Measurements from ENCODE around the gene FUZ.
A peak's percentile ranks its signal among the peaks of the same experiment; 100 is the strongest.

Gene FUZ

DNA sequence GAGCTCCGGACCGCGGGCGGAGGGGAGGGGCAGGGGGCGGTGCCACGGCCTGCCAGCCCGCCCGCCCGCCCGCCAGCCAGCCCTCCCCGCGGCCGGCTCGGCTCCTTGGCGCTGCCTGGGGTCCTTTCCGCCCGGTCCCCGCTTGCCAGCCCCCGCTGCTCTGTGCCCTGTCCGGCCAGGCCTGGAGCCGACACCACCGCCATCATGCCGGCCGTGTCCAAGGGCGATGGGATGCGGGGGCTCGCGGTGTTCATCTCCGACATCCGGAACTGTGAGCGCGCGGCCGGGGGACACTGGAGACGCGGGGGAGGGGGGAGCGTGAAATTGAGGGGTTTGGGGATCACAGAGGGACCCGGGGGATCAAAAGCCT is 46.2 kb downstream of the FUZ start, which contains the start of gene AP2A1:
Gene AP2A1, plus strand, starts transcription at position 72 of the 370 bp plus-strand sequence. Its CDS starts 133 bp downstream, at position 205.
- Histone ChIP-seq H3K4me3 (ENCODE audit: low read length) (peak within 1 kb of the TSS; percentile 92), H3K27me3 (ENCODE audit: control insufficient read depth, insufficient read depth, low read length) (no peaks in the 10 kb centered on the region), H3K27ac (ENCODE audit: low read length) (peak within 1 kb of the TSS; percentile 78), H3K36me3 (ENCODE audit: control insufficient read depth, low read depth, low read length) (no peaks in the 10 kb centered on the region), H3K4me1 (ENCODE audit: control insufficient read depth, low read depth, low read length) (no peaks in the 10 kb centered on the region), H3K9ac (ENCODE audit: low read length) (peak within 1 kb of the TSS; percentile 90), H3K9me3 (ENCODE audit: control insufficient read depth, low read depth, low read length) (no peaks in the 10 kb centered on the region)

DNA sequence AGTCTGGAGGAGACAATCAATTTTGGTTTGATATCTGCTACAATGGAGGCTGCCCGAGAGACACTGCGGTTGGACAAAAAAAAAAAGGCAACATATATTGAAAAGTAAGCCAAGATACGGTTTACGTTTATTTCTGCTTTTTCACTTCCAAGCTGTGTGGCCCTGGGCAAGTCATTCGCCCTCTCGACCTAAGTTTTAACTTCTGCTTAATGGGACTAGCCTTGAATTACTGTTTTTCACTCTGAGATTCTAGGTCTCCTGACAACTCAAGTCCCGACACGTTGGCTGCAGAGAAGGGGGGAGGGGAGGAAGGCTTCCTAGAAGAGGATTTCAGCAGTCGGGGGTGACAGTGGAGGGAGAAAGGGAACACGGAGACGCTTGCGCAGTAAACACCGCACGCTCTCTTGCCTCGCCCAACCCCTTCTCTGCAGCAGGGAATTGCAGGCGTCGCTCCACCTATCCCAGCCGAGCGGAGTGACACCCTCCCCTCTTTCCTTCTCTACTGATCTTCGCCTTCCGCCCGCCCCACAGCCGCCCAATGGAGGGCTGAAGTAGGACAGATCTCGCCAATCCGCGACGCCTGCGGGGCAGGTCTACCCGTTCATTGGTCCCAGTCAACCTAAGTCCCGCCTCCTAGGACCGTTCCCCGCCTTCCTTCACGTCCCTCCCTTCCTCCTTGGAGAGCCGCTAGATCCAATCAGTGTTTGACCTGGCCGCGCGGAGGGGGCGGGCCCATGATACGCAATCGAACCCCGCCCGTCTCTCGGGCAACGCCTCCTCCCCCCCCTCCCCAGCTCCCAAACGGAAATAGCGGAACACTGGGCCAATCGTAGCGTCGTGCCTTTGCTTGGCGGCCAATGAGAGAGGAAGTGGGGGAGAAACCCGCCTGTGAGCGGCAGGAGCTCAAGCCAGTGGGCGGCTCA is 46.8 kb downstream of the FUZ start:
- no peaks in the 10 kb centered on the region for H3K4me1 ChIP-seq (ENCODE audit: control insufficient read depth, low read depth, low read length)
- peak overlapping the region; percentile 42 for H3K4me3 ChIP-seq (ENCODE audit: low read length)

DNA sequence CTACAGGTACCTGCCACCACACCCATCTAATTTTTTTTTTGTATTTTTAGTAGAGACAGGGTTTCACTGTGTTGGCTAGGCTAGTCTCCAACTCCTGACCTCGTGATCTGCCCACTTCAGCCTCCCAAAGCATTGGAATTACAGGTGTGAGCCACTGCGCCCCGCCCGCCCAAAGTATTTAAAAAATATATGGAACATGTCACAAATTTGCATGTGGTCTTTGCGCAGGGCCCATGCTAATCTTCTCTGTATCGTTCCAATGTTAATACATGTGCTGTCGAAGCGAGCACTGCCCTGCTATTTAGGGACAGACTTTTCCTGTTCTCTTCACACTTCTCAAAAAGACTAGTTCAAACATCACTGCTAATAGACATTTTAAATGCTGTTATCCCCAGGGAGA is 48.8 kb downstream of the FUZ start:
- Histone ChIP-seq H3K36me3 (ENCODE audit: control insufficient read depth, low read depth, low read length) (no peaks in the 10 kb centered on the region), H3K9ac (ENCODE audit: low read length) (no peak overlapping the region), H3K4me1 (ENCODE audit: control insufficient read depth, low read depth, low read length) (no peaks in the 10 kb centered on the region), H3K9me3 (ENCODE audit: control insufficient read depth, low read depth, low read length) (no peaks in the 10 kb centered on the region), H3K4me3 (ENCODE audit: low read length) (no peak overlapping the region), H3K27me3 (ENCODE audit: control insufficient read depth, insufficient read depth, low read length) (no peaks in the 10 kb centered on the region), H3K27ac (ENCODE audit: low read length) (no peak overlapping the region)

More for the DNA sequence above, 46.8 kb downstream of the FUZ start:
- Histone ChIP-seq H3K27me3 (ENCODE audit: control insufficient read depth, insufficient read depth, low read length) (no peaks in the 10 kb centered on the region), H3K36me3 (ENCODE audit: control insufficient read depth, low read depth, low read length) (no peaks in the 10 kb centered on the region), H3K9ac (ENCODE audit: low read length) (peak overlapping the region; percentile 90), H3K27ac (ENCODE audit: low read length) (peak overlapping the region; percentile 78), H3K9me3 (ENCODE audit: control insufficient read depth, low read depth, low read length) (no peaks in the 10 kb centered on the region)

DNA sequence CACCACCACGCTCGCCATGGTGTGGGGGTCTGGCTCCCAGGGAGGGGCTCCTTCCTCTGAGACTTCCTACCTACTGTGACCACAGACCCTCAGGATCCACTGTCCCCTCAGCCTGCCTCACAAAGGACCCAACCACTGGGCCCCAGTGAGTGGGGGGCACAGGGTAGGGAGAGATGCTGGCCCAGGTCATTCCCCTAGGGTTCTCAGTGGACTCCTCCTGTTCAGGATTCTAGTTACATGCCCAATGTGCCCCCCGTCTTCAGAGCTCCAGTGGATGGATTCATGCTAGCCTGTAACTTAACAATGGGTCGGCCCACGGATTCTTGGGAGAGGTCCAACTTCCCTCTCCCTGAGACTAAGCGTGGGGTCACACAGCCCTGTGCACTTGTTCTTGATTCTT is 49.9 kb downstream of the FUZ start, which contains the start of gene TSKS:
Gene TSKS, minus strand, starts transcription at position 77 of the 400 bp plus-strand sequence. Its CDS starts 59 bp downstream, at position 18.
- Histone ChIP-seq H3K4me3 (ENCODE audit: low read length) (no peak within 1 kb of the TSS), H3K4me1 (ENCODE audit: control insufficient read depth, low read depth, low read length) (no peaks in the 10 kb centered on the region), H3K27me3 (ENCODE audit: control insufficient read depth, insufficient read depth, low read length) (no peaks in the 10 kb centered on the region), H3K9ac (ENCODE audit: low read length) (no peak within 1 kb of the TSS), H3K36me3 (ENCODE audit: control insufficient read depth, low read depth, low read length) (no peaks in the 10 kb centered on the region), H3K27ac (ENCODE audit: low read length) (no peak within 1 kb of the TSS), H3K9me3 (ENCODE audit: control insufficient read depth, low read depth, low read length) (no peaks in the 10 kb centered on the region)

DNA sequence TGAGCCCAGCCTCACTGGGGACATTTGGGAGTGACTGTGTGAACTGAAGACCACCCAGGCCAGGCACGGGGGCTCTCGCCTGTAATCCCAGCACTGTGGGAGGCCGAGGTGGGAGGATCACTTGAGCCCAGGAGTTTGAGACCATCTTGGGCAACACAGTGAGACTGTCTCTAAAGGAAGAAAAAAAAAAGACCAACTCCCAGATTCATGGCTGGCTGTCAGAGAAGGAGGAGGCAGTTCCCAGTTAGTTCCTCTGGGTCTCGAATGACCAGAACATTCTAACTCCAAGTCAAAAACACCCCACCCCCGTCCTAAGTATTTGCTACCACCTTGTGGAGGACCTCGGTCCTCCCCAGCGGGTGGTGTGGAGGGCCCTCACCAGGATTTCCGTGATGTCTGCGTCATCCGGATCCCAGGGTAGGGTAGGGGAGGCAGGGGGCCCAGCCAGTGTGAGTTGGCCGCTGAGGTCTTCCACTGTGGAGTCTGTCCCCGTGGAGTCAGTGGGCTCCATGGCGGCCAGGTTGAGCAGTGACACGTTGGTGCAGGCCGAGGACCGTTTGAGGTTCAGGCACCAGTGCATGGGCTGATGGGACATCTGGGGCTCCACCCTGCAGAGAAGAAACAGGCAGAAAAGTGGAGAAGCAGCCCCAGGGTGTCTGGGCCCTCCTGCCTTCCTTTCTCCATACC is 51.3 kb downstream of the FUZ start:
- Histone ChIP-seq H3K27me3 (ENCODE audit: control insufficient read depth, insufficient read depth, low read length) (no peaks in the 10 kb centered on the region), H3K27ac (ENCODE audit: low read length) (no peak overlapping the region), H3K4me1 (ENCODE audit: control insufficient read depth, low read depth, low read length) (no peaks in the 10 kb centered on the region), H3K4me3 (ENCODE audit: low read length) (no peak overlapping the region), H3K9me3 (ENCODE audit: control insufficient read depth, low read depth, low read length) (no peaks in the 10 kb centered on the region), H3K36me3 (ENCODE audit: control insufficient read depth, low read depth, low read length) (no peaks in the 10 kb centered on the region), H3K9ac (ENCODE audit: low read length) (no peak overlapping the region)

DNA sequence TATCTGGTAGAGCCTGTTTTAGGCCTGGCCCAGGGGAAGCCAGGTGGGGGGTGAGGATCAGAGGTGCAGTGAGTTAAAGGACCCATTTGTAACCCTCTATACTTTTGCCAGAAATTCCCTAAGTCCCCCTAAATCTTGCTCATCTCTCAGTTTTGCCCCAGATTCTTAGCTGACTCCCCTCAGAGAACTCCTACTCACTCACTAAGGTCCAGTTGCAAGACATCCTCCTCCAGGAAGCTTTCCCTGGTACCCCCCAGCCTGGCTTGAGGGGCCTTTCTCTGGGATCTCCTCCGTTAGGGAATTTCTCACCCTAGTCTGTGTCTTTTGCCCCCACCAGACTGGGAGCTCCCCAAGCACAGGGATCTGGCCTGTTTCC is 51.9 kb downstream of the FUZ start:
- Histone ChIP-seq H3K27me3 (ENCODE audit: control insufficient read depth, insufficient read depth, low read length) (no peaks in the 10 kb centered on the region), H3K4me1 (ENCODE audit: control insufficient read depth, low read depth, low read length) (no peaks in the 10 kb centered on the region), H3K36me3 (ENCODE audit: control insufficient read depth, low read depth, low read length) (no peaks in the 10 kb centered on the region), H3K9me3 (ENCODE audit: control insufficient read depth, low read depth, low read length) (no peaks in the 10 kb centered on the region), H3K4me3 (ENCODE audit: low read length) (no peak overlapping the region), H3K27ac (ENCODE audit: low read length) (no peak overlapping the region), H3K9ac (ENCODE audit: low read length) (no peak overlapping the region)

DNA sequence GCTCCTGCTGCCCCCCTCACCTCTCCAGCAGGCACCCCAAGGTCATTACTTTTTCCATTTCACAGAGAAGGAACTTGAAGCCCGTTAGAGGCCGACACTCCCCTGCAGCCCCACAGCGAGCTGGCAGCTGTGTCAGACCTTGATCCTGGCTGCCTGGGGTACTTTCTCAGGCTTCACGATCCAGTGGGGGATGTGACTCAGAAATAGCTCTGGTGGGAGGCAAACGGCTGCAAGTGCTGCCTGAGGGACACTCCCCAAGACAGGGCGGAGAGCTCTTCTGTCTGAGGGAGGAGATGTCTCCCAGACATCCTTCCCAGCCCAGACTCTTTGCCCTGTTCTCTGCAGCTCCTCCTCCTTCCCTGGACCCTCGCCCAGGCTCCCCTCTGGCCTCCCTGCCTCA is 54.8 kb downstream of the FUZ start:
- Histone ChIP-seq H3K9ac (ENCODE audit: low read length) (no peak overlapping the region), H3K4me1 (ENCODE audit: control insufficient read depth, low read depth, low read length) (no peaks in the 10 kb centered on the region), H3K27ac (ENCODE audit: low read length) (no peak overlapping the region), H3K36me3 (ENCODE audit: control insufficient read depth, low read depth, low read length) (no peaks in the 10 kb centered on the region), H3K27me3 (ENCODE audit: control insufficient read depth, insufficient read depth, low read length) (no peaks in the 10 kb centered on the region), H3K4me3 (ENCODE audit: low read length) (no peak overlapping the region), H3K9me3 (ENCODE audit: control insufficient read depth, low read depth, low read length) (no peaks in the 10 kb centered on the region)
